Activated CD4-positive, alpha-beta T cell treated with anti-CD3 and anti-CD28 coated beads for 36 hours (primary cell): ENCODE data around the gene ICOS. TPM values are rescaled to one million over a fixed set of nuclear protein-coding genes. Genes with fewer than 3 reads are reported as not detected.

ENCODE experiments used
- ATAC-seq: fragments of 200-7000 bp; cut with Tn5 transposase; one replicate; pipeline ENCODE4 v1.10.0; 2021; ENCODE audit warnings: mild to moderate bottlenecking, moderate library complexity
- CTCF ChIA-PET: fragments of 350-600 bp; sonication (Branson Sonifier 250); formaldehyde crosslinking; loops from one replicate; lab custom pipeline; 2021; ENCODE audit warnings: antibody characterized with exemption; lab: Charles Lee
- POLR2A ChIA-PET: fragments of 350-600 bp; sonication (Branson Sonifier 250); formaldehyde crosslinking; loops from one replicate; lab custom pipeline; 2021; ENCODE audit warnings: antibody characterized with exemption, inconsistent platforms; lab: Charles Lee
- DNase-seq: peaks from one replicate; pipeline ENCODE4 v3.0.0-alpha.2; 2020
- H3K27ac Mint-ChIP-seq: one replicate; pipeline ENCODE4 v1.8.0; 2021; ENCODE audit warnings: mixed read lengths
- H3K27me3 Mint-ChIP-seq: one replicate; pipeline ENCODE4 v1.8.0; 2021; ENCODE audit warnings: mixed read lengths
- H3K36me3 Mint-ChIP-seq: one replicate; pipeline ENCODE4 v1.8.0; 2021; ENCODE audit warnings: low read depth, mixed read lengths
- H3K4me1 Mint-ChIP-seq: one replicate; pipeline ENCODE4 v1.8.0; 2021; ENCODE audit warnings: mixed read lengths
- H3K4me3 Mint-ChIP-seq: one replicate; pipeline ENCODE4 v1.8.0; 2021; ENCODE audit warnings: mild to moderate bottlenecking, moderate library complexity, mixed read lengths
- H3K9me3 Mint-ChIP-seq: one replicate; pipeline ENCODE4 v1.8.0; 2021; ENCODE audit warnings: low read depth, mixed read lengths
- intact Hi-C, 2 experiments: fragments of 100-400 bp; cut with DNase I in 1 of 2; cut with micrococcal nuclease in 1 of 2; formaldehyde crosslinking; loops; one replicate each; pipeline versions ENCODE4 v1.14.2 to v1.15.1; 2022 to 2024; cut with DNase I, micrococcal nuclease
- total RNA-seq, 2 experiments: library from RNA; stranded (reverse); gene quantifications; one replicate each; pipeline ENCODE4 v1.2.3, GENCODE V29; 2021

Gene ICOS
- total RNA-seq, 2 experiments from 2014 or later = 133 to 161 TPM

- intact Hi-C loops = no loop called here
- Mint-ChIP-seq H3K9me3 (peaks cover 14% of the 10 kb centered on the region), H3K27ac (peak overlapping the region; percentile 70), H3K36me3 (peaks cover 13% of the 10 kb centered on the region), H3K4me3 (no peak overlapping the region), H3K4me1 (peaks cover 49% of the 10 kb centered on the region), H3K27me3 (no peaks in the 10 kb centered on the region)
- CTCF ChIA-PET = interaction anchor here (1.2 to 3.9 kb wide), 6 partner anchors 11 to 82 kb away, joined by 3 to 21 read pairs (median 6); no protein-coding TSS in a partner anchor
- ATAC-seq = no peak
- POLR2A ChIA-PET = interaction anchor here (0.6 to 2.1 kb wide), 6 partner anchors 11 to 200 kb away, joined by 3 to 10 read pairs (median 5); no protein-coding TSS in a partner anchor
- no peak for DNase-seq
These were observed 39.0 kb upstream of the ICOS start for GRCh38 chr2:203897544-203897943.

- no peak for DNase-seq
- peaks cover 16% of the 10 kb centered on the region for H3K9me3 Mint-ChIP-seq
- H3K4me1 Mint-ChIP-seq = peaks cover 44% of the 10 kb centered on the region
- H3K27me3 Mint-ChIP-seq = no peaks in the 10 kb centered on the region
- CTCF ChIA-PET = interaction anchor here (0.5 to 3.9 kb wide), 6 partner anchors 11 to 280 kb away, joined by 4 to 21 read pairs (median 6); no protein-coding TSS in a partner anchor
- peaks cover 15% of the 10 kb centered on the region for H3K36me3 Mint-ChIP-seq
- no peak overlapping the region for H3K4me3 Mint-ChIP-seq
- intact Hi-C loops = no loop called here
- POLR2A ChIA-PET = interaction anchor here (0.7 to 2.1 kb wide), 2 partner anchors 12 to 26 kb away, joined by 3 to 8 read pairs; no protein-coding TSS in a partner anchor
- no peak for ATAC-seq
- no peak overlapping the region for H3K27ac Mint-ChIP-seq
These were observed 37.9 kb upstream of the ICOS start for GRCh38 chr2:203898657-203899056.

- intact Hi-C loops = no loop called here
- peaks cover 16% of the 10 kb centered on the region for H3K9me3 Mint-ChIP-seq
- no peak overlapping the region for H3K27ac Mint-ChIP-seq
- H3K36me3 Mint-ChIP-seq = peaks cover 15% of the 10 kb centered on the region
- H3K27me3 Mint-ChIP-seq = no peaks in the 10 kb centered on the region
- DNase-seq = no peak
- ATAC-seq = no peak
- H3K4me1 Mint-ChIP-seq = peaks cover 28% of the 10 kb centered on the region
- ChIA-PET CTCF (interaction anchor here (1.1 to 1.3 kb wide), 2 partner anchors 9 to 34 kb away, joined by 3 to 5 read pairs; no protein-coding TSS in a partner anchor), POLR2A (interaction anchor here (1.3 kb wide), 1 partner anchor 14 kb away, joined by 7 read pairs; no protein-coding TSS in a partner anchor)
- H3K4me3 Mint-ChIP-seq = no peak overlapping the region
These were observed 36.3 kb upstream of the ICOS start for GRCh38 chr2:203900253-203900652.

GRCh38 chr2:203904022-203904421 is 32.5 kb upstream of the ICOS start:
- ChIA-PET POLR2A (no interaction called here), CTCF (interaction anchor here (0.6 to 1.2 kb wide), 3 partner anchors 19 to 163 kb away, joined by 3 read pairs; partner anchors contain the start of gene CTLA4)
- Mint-ChIP-seq H3K36me3 (peaks cover 15% of the 10 kb centered on the region), H3K9me3 (peaks cover 16% of the 10 kb centered on the region), H3K27ac (no peak overlapping the region), H3K4me1 (peaks cover 11% of the 10 kb centered on the region), H3K4me3 (no peak overlapping the region), H3K27me3 (no peaks in the 10 kb centered on the region)
- intact Hi-C loops = no loop called here
- ATAC-seq (no peak), DNase-seq (no peak)

- CTCF ChIA-PET = interaction anchor here (0.7 to 1.9 kb wide), 6 partner anchors 9 to 1819 kb away, joined by 3 to 6 read pairs (median 3); no protein-coding TSS in a partner anchor
- POLR2A ChIA-PET = interaction anchor here (0.6 to 1.1 kb wide), 2 partner anchors 34 to 157 kb away, joined by 4 to 5 read pairs; no protein-coding TSS in a partner anchor
- peaks cover 24% of the 10 kb centered on the region for H3K4me1 Mint-ChIP-seq
These were observed 30.9 kb upstream of the ICOS start for GRCh38 chr2:203905656-203906055.

GRCh38 chr2:203908066-203908796 is 28.3 kb upstream of the ICOS start:
- Mint-ChIP-seq H3K4me3 (no peak overlapping the region), H3K36me3 (no peaks in the 10 kb centered on the region), H3K4me1 (peaks cover 24% of the 10 kb centered on the region), H3K27ac (no peak overlapping the region), H3K27me3 (peaks cover 2% of the 10 kb centered on the region), H3K9me3 (peaks cover 2% of the 10 kb centered on the region)
- DNase-seq (no peak), ATAC-seq (peak; percentile 47)
- CTCF ChIA-PET = interaction anchor here (1.4 to 1.6 kb wide), 2 partner anchors 17 to 36 kb away, joined by 3 to 11 read pairs; no protein-coding TSS in a partner anchor
- intact Hi-C loops = loop anchor here (2.0 kb wide), 2 partner anchors 37 to 49 kb away; no protein-coding TSS in a partner anchor
- POLR2A ChIA-PET = no interaction called here

More at GRCh38 chr2:203905656-203906055, 30.9 kb upstream of the ICOS start:
- intact Hi-C loops = no loop called here
- peaks cover 15% of the 10 kb centered on the region for H3K36me3 Mint-ChIP-seq
- ATAC-seq (no peak), DNase-seq (no peak)
- no peaks in the 10 kb centered on the region for H3K27me3 Mint-ChIP-seq
- no peak overlapping the region for H3K4me3 Mint-ChIP-seq
- H3K27ac Mint-ChIP-seq = no peak overlapping the region
- peaks cover 15% of the 10 kb centered on the region for H3K9me3 Mint-ChIP-seq

- ChIA-PET POLR2A (interaction anchor here (1.4 kb wide), 1 partner anchor 38 kb away, joined by 3 read pairs; no protein-coding TSS in a partner anchor), CTCF (interaction anchor here (0.8 to 3.6 kb wide), 10 partner anchors 9 to 125 kb away, joined by 3 to 42 read pairs (median 6); no protein-coding TSS in a partner anchor)
- Mint-ChIP-seq H3K4me3 (no peak overlapping the region), H3K27me3 (peaks cover 2% of the 10 kb centered on the region), H3K36me3 (no peaks in the 10 kb centered on the region), H3K9me3 (no peaks in the 10 kb centered on the region), H3K27ac (peak overlapping the region; percentile 44), H3K4me1 (peaks cover 24% of the 10 kb centered on the region)
- intact Hi-C loops = loop anchor here (1.0 to 2.0 kb wide), 7 partner anchors 37 to 424 kb away; no protein-coding TSS in a partner anchor
- DNase-seq (no peak), ATAC-seq (no peak)
These were observed 27.8 kb upstream of the ICOS start for GRCh38 chr2:203908797-203909185.

- peak overlapping the region; percentile 0 for H3K4me3 Mint-ChIP-seq
- no peaks in the 10 kb centered on the region for H3K36me3 Mint-ChIP-seq
- peaks cover 30% of the 10 kb centered on the region for H3K4me1 Mint-ChIP-seq
- CTCF ChIA-PET = interaction anchor here (0.6 to 3.6 kb wide), 24 partner anchors 10 to 437 kb away, joined by 3 to 42 read pairs (median 4); no protein-coding TSS in a partner anchor
- no peaks in the 10 kb centered on the region for H3K9me3 Mint-ChIP-seq
- DNase-seq = peak; percentile 44
- H3K27me3 Mint-ChIP-seq = peaks cover 2% of the 10 kb centered on the region
- peak overlapping the region; percentile 44 for H3K27ac Mint-ChIP-seq
- ATAC-seq = peak; percentile 72
- intact Hi-C loops = loop anchor here (1.0 to 2.0 kb wide), 7 partner anchors 38 to 425 kb away; no protein-coding TSS in a partner anchor
- POLR2A ChIA-PET = interaction anchor here (0.6 to 1.5 kb wide), 4 partner anchors 22 to 116 kb away, joined by 3 to 4 read pairs (median 4); no protein-coding TSS in a partner anchor
These were observed 27.1 kb upstream of the ICOS start for GRCh38 chr2:203909261-203909967.

- ATAC-seq = peak; percentile 59
- CTCF ChIA-PET = interaction anchor here (0.7 to 3.6 kb wide), 23 partner anchors 10 to 437 kb away, joined by 3 to 42 read pairs (median 4); no protein-coding TSS in a partner anchor
- intact Hi-C loops = loop anchor here (1.0 to 2.0 kb wide), 10 partner anchors 19 to 426 kb away; no protein-coding TSS in a partner anchor
These were observed 26.6 kb upstream of the ICOS start for GRCh38 chr2:203909974-203910373.

GRCh38 chr2:203913947-203914346 is 22.6 kb upstream of the ICOS start:
- Mint-ChIP-seq H3K9me3 (no peaks in the 10 kb centered on the region), H3K36me3 (no peaks in the 10 kb centered on the region), H3K4me3 (peak overlapping the region; percentile 2), H3K27me3 (peaks cover 2% of the 10 kb centered on the region), H3K27ac (no peak overlapping the region), H3K4me1 (peaks cover 58% of the 10 kb centered on the region)
- CTCF ChIA-PET = interaction anchor here (0.7 to 1.2 kb wide), 5 partner anchors 27 to 117 kb away, joined by 3 to 6 read pairs (median 3); no protein-coding TSS in a partner anchor
- intact Hi-C loops = no loop called here
- ATAC-seq (no peak), DNase-seq (no peak)
- POLR2A ChIA-PET = interaction anchor here (0.6 to 1.2 kb wide), 3 partner anchors 27 to 111 kb away, joined by 3 to 4 read pairs (median 4); partner anchors contain the start of gene CTLA4

More at GRCh38 chr2:203909974-203910373, 26.6 kb upstream of the ICOS start:
- Mint-ChIP-seq H3K9me3 (no peaks in the 10 kb centered on the region), H3K4me3 (peak overlapping the region; percentile 34), H3K27me3 (peaks cover 2% of the 10 kb centered on the region), H3K27ac (peak overlapping the region; percentile 45), H3K36me3 (no peaks in the 10 kb centered on the region), H3K4me1 (peaks cover 36% of the 10 kb centered on the region)
- DNase-seq = no peak
- POLR2A ChIA-PET = interaction anchor here (0.9 to 1.5 kb wide), 3 partner anchors 23 to 39 kb away, joined by 3 to 4 read pairs (median 3); no protein-coding TSS in a partner anchor
